Measurements from ENCODE around the gene FMN2.

DNA sequence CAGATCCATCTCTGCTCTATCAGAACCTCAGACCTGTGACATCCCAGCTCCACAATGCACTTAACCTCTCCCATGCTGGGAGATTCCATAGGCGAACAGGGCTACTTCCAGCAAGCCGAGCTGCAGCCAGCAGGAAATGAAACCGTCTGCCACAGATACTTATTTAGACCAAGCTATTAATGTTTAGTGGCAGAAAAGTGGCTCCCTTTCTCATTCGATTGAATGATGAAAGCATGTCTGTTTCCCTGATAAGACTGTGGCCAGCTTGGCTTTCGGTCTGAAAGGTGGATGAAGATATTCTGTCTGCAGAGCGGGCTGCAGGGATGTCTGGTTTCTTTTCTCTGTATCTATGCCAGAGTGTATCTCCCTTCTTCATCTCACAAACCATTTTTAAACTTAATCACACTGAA, 373.9 kb downstream of the FMN2 start:
- TF ChIP-seq, protein P1, sequence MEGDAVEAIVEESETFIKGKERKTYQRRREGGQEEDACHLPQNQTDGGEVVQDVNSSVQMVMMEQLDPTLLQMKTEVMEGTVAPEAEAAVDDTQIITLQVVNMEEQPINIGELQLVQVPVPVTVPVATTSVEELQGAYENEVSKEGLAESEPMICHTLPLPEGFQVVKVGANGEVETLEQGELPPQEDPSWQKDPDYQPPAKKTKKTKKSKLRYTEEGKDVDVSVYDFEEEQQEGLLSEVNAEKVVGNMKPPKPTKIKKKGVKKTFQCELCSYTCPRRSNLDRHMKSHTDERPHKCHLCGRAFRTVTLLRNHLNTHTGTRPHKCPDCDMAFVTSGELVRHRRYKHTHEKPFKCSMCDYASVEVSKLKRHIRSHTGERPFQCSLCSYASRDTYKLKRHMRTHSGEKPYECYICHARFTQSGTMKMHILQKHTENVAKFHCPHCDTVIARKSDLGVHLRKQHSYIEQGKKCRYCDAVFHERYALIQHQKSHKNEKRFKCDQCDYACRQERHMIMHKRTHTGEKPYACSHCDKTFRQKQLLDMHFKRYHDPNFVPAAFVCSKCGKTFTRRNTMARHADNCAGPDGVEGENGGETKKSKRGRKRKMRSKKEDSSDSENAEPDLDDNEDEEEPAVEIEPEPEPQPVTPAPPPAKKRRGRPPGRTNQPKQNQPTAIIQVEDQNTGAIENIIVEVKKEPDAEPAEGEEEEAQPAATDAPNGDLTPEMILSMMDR (conservative IDR thresholded peaks at IDR 0.05; ENCODE audit: low read depth, low read length), result no peak
- no peak for TF ChIP-seq EZH2 (IDR thresholded peaks at IDR 0.05; ENCODE audit: low read length, unreplicated experiment)

Measured in PC-3 (cell line).